Measurements from ENCODE around the gene DEGS1. TPM values are rescaled to one million over a fixed set of nuclear protein-coding genes. Genes with fewer than 3 reads are reported as not detected.

DEGS1 gene
- total RNA-seq, 2 donors from 2014 or later, result 26.0 to 43.1 TPM

GRCh38 chr1:224185208-224185607 is 2.2 kb downstream of the DEGS1 start:
- Mint-ChIP-seq H3K4me3 (peak overlapping the region; percentile 76 to 87), H3K9me3 (no peaks in the 10 kb centered on the region), H3K36me3 (ENCODE audit: insufficient read depth in 2 of 2) (peaks cover 4 to 7% of the 10 kb centered on the region in 2 donors), H3K27ac (peak overlapping the region; percentile 84), H3K27me3 (ENCODE audit: low read depth) (peaks cover 9% of the 10 kb centered on the region), H3K4me1 (ENCODE audit: low read depth) (peaks cover 65% of the 10 kb centered on the region)
- ATAC-seq (replicated peaks in 1 of 2) (no peak), DNase-seq (no peak)

GRCh38 chr1:224188286-224188685 is 5.2 kb downstream of the DEGS1 start:
- peak overlapping the region; percentile 69 for H3K27ac Mint-ChIP-seq
- peaks cover 60% of the 10 kb centered on the region for H3K4me1 Mint-ChIP-seq (ENCODE audit: low read depth)
- DNase-seq (no peak), ATAC-seq (replicated peaks in 1 of 2) (peak; percentile 34 to 39)
- peak overlapping the region; percentile 67 to 85 for H3K4me3 Mint-ChIP-seq
- peaks cover 4 to 11% of the 10 kb centered on the region in 2 donors for H3K36me3 Mint-ChIP-seq (ENCODE audit: insufficient read depth in 2 of 2)
- no peaks in the 10 kb centered on the region for H3K9me3 Mint-ChIP-seq
- no peaks in the 10 kb centered on the region for H3K27me3 Mint-ChIP-seq (ENCODE audit: low read depth)

- no peaks in the 10 kb centered on the region for H3K9me3 Mint-ChIP-seq
- H3K4me3 Mint-ChIP-seq, result peak overlapping the region in 1 of 2 donors; percentile 25
- ATAC-seq (replicated peaks in 1 of 2) (no peak), DNase-seq (no peak)
- no peak overlapping the region for H3K27ac Mint-ChIP-seq
- H3K27me3 Mint-ChIP-seq (ENCODE audit: low read depth), result no peaks in the 10 kb centered on the region
- H3K36me3 Mint-ChIP-seq (ENCODE audit: insufficient read depth in 2 of 2), result peaks cover 6 to 16% of the 10 kb centered on the region in 2 donors
- H3K4me1 Mint-ChIP-seq (ENCODE audit: low read depth), result peaks cover 61% of the 10 kb centered on the region
These were observed 6.5 kb downstream of the DEGS1 start for GRCh38 chr1:224189561-224189960.

GRCh38 chr1:224192082-224192788 is 9.2 kb downstream of the DEGS1 start:
- Mint-ChIP-seq H3K9me3 (no peaks in the 10 kb centered on the region), H3K27ac (peak overlapping the region; percentile 90), H3K36me3 (ENCODE audit: insufficient read depth in 2 of 2) (peaks cover 6 to 10% of the 10 kb centered on the region in 2 donors), H3K4me1 (ENCODE audit: low read depth) (peaks cover 41% of the 10 kb centered on the region), H3K4me3 (peak overlapping the region; percentile 49 to 71), H3K27me3 (ENCODE audit: low read depth) (no peaks in the 10 kb centered on the region)
- ATAC-seq (replicated peaks in 1 of 2) (peak; percentile 80 to 86), DNase-seq (peak in 1 of 2 donors; percentile 36)

GRCh38 chr1:224193319-224193966 is 10.4 kb downstream of the DEGS1 start:
- Mint-ChIP-seq H3K4me1 (ENCODE audit: low read depth) (peaks cover 37% of the 10 kb centered on the region), H3K27ac (peak overlapping the region; percentile 67), H3K36me3 (ENCODE audit: insufficient read depth in 2 of 2) (peaks cover 6 to 10% of the 10 kb centered on the region in 2 donors), H3K4me3 (peak overlapping the region in 1 of 2 donors; percentile 15), H3K9me3 (no peaks in the 10 kb centered on the region), H3K27me3 (ENCODE audit: low read depth) (no peaks in the 10 kb centered on the region)
- ATAC-seq (replicated peaks in 1 of 2), result peak; percentile 34 to 53
- DNase-seq, result peak in 1 of 2 donors; percentile 23

GRCh38 chr1:224196813-224197600 is 14.0 kb downstream of the DEGS1 start:
- Mint-ChIP-seq H3K27me3 (ENCODE audit: low read depth) (no peaks in the 10 kb centered on the region), H3K4me1 (ENCODE audit: low read depth) (peaks cover 18% of the 10 kb centered on the region), H3K9me3 (no peaks in the 10 kb centered on the region), H3K36me3 (ENCODE audit: insufficient read depth in 2 of 2) (peaks cover 6 to 9% of the 10 kb centered on the region in 2 donors), H3K4me3 (no peak overlapping the region), H3K27ac (no peak overlapping the region)
- no peak for ATAC-seq (replicated peaks in 1 of 2)
- DNase-seq, result no peak

- Mint-ChIP-seq H3K27me3 (ENCODE audit: low read depth) (no peaks in the 10 kb centered on the region), H3K36me3 (ENCODE audit: insufficient read depth in 2 of 2) (peaks cover 4% of the 10 kb centered on the region in 2 donors), H3K4me3 (no peak overlapping the region), H3K27ac (peak overlapping the region; percentile 18), H3K4me1 (ENCODE audit: low read depth) (peaks cover 10% of the 10 kb centered on the region), H3K9me3 (no peaks in the 10 kb centered on the region)
- DNase-seq, result no peak
- ATAC-seq (replicated peaks in 1 of 2), result no peak
These were observed 15.5 kb downstream of the DEGS1 start for GRCh38 chr1:224198572-224198971.

- Mint-ChIP-seq H3K27me3 (ENCODE audit: low read depth) (no peaks in the 10 kb centered on the region), H3K4me3 (no peak overlapping the region), H3K27ac (no peak overlapping the region), H3K4me1 (ENCODE audit: low read depth) (peaks cover 9% of the 10 kb centered on the region), H3K9me3 (no peaks in the 10 kb centered on the region), H3K36me3 (ENCODE audit: insufficient read depth in 2 of 2) (peaks cover 0 to 2% of the 10 kb centered on the region in 2 donors)
- DNase-seq (no peak), ATAC-seq (replicated peaks in 1 of 2) (no peak)
These were observed 16.6 kb downstream of the DEGS1 start for GRCh38 chr1:224199679-224200078.

GRCh38 chr1:224201383-224201782 is 18.3 kb downstream of the DEGS1 start:
- Mint-ChIP-seq H3K27ac (no peak overlapping the region), H3K4me1 (ENCODE audit: low read depth) (peaks cover 20% of the 10 kb centered on the region), H3K4me3 (no peak overlapping the region), H3K9me3 (no peaks in the 10 kb centered on the region), H3K27me3 (ENCODE audit: low read depth) (no peaks in the 10 kb centered on the region), H3K36me3 (ENCODE audit: insufficient read depth in 2 of 2) (no peaks in the 10 kb centered on the region)
- DNase-seq, result no peak
- no peak for ATAC-seq (replicated peaks in 1 of 2)

GRCh38 chr1:224201853-224202252 is 18.8 kb downstream of the DEGS1 start:
- Mint-ChIP-seq H3K27ac (no peak overlapping the region), H3K4me3 (no peak overlapping the region), H3K9me3 (no peaks in the 10 kb centered on the region), H3K4me1 (ENCODE audit: low read depth) (peaks cover 20% of the 10 kb centered on the region), H3K36me3 (ENCODE audit: insufficient read depth in 2 of 2) (no peaks in the 10 kb centered on the region), H3K27me3 (ENCODE audit: low read depth) (no peaks in the 10 kb centered on the region)
- DNase-seq (no peak), ATAC-seq (replicated peaks in 1 of 2) (no peak)

- Mint-ChIP-seq H3K4me1 (ENCODE audit: low read depth) (peaks cover 20% of the 10 kb centered on the region), H3K9me3 (no peaks in the 10 kb centered on the region), H3K27me3 (ENCODE audit: low read depth) (no peaks in the 10 kb centered on the region), H3K27ac (no peak overlapping the region), H3K4me3 (no peak overlapping the region), H3K36me3 (ENCODE audit: insufficient read depth in 2 of 2) (no peaks in the 10 kb centered on the region)
- ATAC-seq (replicated peaks in 1 of 2), result no peak
- no peak for DNase-seq
These were observed 20.4 kb downstream of the DEGS1 start for GRCh38 chr1:224203243-224204016.

- Mint-ChIP-seq H3K4me1 (ENCODE audit: low read depth) (peaks cover 20% of the 10 kb centered on the region), H3K36me3 (ENCODE audit: insufficient read depth in 2 of 2) (no peaks in the 10 kb centered on the region), H3K27me3 (ENCODE audit: low read depth) (no peaks in the 10 kb centered on the region), H3K9me3 (no peaks in the 10 kb centered on the region), H3K4me3 (peak overlapping the region; percentile 77 to 80), H3K27ac (no peak overlapping the region)
- DNase-seq, result peak; percentile 40 to 64
- peak; percentile 92 to 94 for ATAC-seq (replicated peaks in 1 of 2)
These were observed 22.4 kb downstream of the DEGS1 start for GRCh38 chr1:224205438-224205840.

All from activated T-cell treated with anti-CD3 and anti-CD28 coated beads, Interleukin-2, amount 50 U/mL, for 72 hours (primary cell).